ENCODE measurements around the gene DNAJC18. TPM values are rescaled to one million over a fixed set of nuclear protein-coding genes. Genes with fewer than 3 reads are reported as not detected.

DNAJC18 gene
- total and polyA plus RNA-seq, 2 of the 8 experiments (the other 6 are each of a cell fraction or from before 2014, with no cell fraction given) = 7.8 to 29.2 TPM

DNA sequence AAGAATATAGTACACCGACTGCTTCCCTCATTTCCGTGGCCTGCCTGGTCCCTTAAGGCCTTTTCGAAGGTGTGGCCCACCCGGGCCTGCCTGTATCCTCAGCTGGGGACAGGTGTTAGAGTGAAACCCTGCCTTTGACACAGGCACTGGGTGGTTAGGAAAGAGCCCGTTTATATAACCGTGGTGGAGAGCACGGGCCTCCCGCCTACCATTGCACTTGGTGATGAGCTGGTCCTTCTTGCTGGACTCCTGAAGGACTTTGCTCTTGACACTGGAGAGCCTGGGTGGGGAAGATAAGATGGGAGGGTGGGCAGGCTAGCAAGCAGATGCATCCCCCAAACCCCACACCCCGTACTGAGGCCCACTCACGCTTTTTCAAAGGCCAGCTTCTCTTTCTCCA lies 37.8 kb downstream of the DNAJC18 start (continued):
- TF ChIP-seq, protein P1, sequence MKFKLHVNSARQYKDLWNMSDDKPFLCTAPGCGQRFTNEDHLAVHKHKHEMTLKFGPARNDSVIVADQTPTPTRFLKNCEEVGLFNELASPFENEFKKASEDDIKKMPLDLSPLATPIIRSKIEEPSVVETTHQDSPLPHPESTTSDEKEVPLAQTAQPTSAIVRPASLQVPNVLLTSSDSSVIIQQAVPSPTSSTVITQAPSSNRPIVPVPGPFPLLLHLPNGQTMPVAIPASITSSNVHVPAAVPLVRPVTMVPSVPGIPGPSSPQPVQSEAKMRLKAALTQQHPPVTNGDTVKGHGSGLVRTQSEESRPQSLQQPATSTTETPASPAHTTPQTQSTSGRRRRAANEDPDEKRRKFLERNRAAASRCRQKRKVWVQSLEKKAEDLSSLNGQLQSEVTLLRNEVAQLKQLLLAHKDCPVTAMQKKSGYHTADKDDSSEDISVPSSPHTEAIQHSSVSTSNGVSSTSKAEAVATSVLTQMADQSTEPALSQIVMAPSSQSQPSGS (IDR thresholded peaks at IDR 0.05; ENCODE audit: low read length) = no peak
- TF ChIP-seq JUND (IDR thresholded peaks at IDR 0.05; ENCODE audit: low read length) (no peak), SIN3A (conservative IDR thresholded peaks at IDR 0.05 in 1 of 2, IDR thresholded peaks at IDR 0.05 in 1 of 2; ENCODE audit: low read depth in 1 of 2, low read length in 2 of 2) (no peak), PHF8 (conservative IDR thresholded peaks at IDR 0.05; ENCODE audit: low read depth, low read length) (no peak)
- TF ChIP-seq, protein P2, sequence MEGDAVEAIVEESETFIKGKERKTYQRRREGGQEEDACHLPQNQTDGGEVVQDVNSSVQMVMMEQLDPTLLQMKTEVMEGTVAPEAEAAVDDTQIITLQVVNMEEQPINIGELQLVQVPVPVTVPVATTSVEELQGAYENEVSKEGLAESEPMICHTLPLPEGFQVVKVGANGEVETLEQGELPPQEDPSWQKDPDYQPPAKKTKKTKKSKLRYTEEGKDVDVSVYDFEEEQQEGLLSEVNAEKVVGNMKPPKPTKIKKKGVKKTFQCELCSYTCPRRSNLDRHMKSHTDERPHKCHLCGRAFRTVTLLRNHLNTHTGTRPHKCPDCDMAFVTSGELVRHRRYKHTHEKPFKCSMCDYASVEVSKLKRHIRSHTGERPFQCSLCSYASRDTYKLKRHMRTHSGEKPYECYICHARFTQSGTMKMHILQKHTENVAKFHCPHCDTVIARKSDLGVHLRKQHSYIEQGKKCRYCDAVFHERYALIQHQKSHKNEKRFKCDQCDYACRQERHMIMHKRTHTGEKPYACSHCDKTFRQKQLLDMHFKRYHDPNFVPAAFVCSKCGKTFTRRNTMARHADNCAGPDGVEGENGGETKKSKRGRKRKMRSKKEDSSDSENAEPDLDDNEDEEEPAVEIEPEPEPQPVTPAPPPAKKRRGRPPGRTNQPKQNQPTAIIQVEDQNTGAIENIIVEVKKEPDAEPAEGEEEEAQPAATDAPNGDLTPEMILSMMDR (IDR thresholded peaks at IDR 0.05; ENCODE audit: control extremely low read depth in 1 of 3, insufficient read depth in 1 of 3, low read depth in 1 of 3, low read length in 3 of 3) = no peak
